CD8-positive, alpha-beta memory T cell (primary cell): ENCODE measurements around the gene SLC7A14. TPM values are rescaled to one million over a fixed set of nuclear protein-coding genes. Genes with fewer than 3 reads are reported as not detected.

Experiments
- CTCF ChIA-PET: fragments of 350-600 bp; sonication (Branson Sonifier 250); formaldehyde crosslinking; loops from one replicate; lab custom pipeline; 2021; ENCODE audit warnings: antibody characterized with exemption; lab: Charles Lee
- POLR2A ChIA-PET: fragments of 350-600 bp; sonication (Branson Sonifier 250); formaldehyde crosslinking; loops from one replicate; lab custom pipeline; 2021; ENCODE audit warnings: antibody characterized with exemption; lab: Charles Lee
- DNase-seq, 5 donors: peaks; one replicate each; pipeline versions ENCODE4 v3.0.0 to v3.0.0-alpha.2; 2020 to 2022; ENCODE audit warnings: mixed read lengths in 1 of 5
- H3K27ac ChIP-seq: one replicate; pipeline ENCODE4 v1.7.0; 2013; ENCODE audit warnings: low read depth, mild to moderate bottlenecking, low read length, moderate library complexity
- H3K27me3 ChIP-seq: 2 replicates; pipeline ENCODE4 v1.7.0; 2013; ENCODE audit warnings: low read length, mild to moderate bottlenecking; ENCODE audit not compliant: insufficient read depth, poor library complexity, severe bottlenecking
- H3K36me3 ChIP-seq: 2 replicates; pipeline ENCODE4 v1.7.0; 2013; ENCODE audit warnings: mild to moderate bottlenecking, low read length, moderate library complexity; ENCODE audit not compliant: insufficient read depth
- H3K4me1 ChIP-seq: 2 replicates; pipeline ENCODE4 v1.7.0; 2013; ENCODE audit warnings: mild to moderate bottlenecking, low read length, moderate library complexity; ENCODE audit not compliant: insufficient read depth
- H3K4me3 ChIP-seq: 2 replicates; pipeline ENCODE4 v1.7.0; 2013; ENCODE audit warnings: mild to moderate bottlenecking, low read length
- H3K9me3 ChIP-seq: 2 replicates; pipeline ENCODE4 v1.7.0; 2013; ENCODE audit warnings: mild to moderate bottlenecking, low read length
- H3K27ac Mint-ChIP-seq, 8 donors: one replicate each; pipeline ENCODE4 v1.8.0; 2020 to 2021; ENCODE audit warnings: mixed read lengths in 8 of 8, mild to moderate bottlenecking in 6 of 8, inconsistent platforms in 3 of 8, moderate library complexity in 3 of 8
- H3K27me3 Mint-ChIP-seq, 2 donors: one replicate each; pipeline ENCODE4 v1.8.0; 2020 to 2021; ENCODE audit warnings: mixed read lengths in 2 of 2, mild to moderate bottlenecking in 1 of 2, moderate library complexity in 1 of 2
- H3K36me3 Mint-ChIP-seq, 3 donors: one replicate each; pipeline ENCODE4 v1.8.0; 2020 to 2021; ENCODE audit warnings: mixed read lengths in 3 of 3, inconsistent platforms in 1 of 3, mild to moderate bottlenecking in 1 of 3
- H3K4me1 Mint-ChIP-seq, 3 donors: one replicate each; pipeline ENCODE4 v1.8.0; 2020 to 2021; ENCODE audit warnings: mixed read lengths in 3 of 3, inconsistent platforms in 1 of 3, mild to moderate bottlenecking in 1 of 3
- H3K4me3 Mint-ChIP-seq, 7 donors: one replicate each; pipeline ENCODE4 v1.8.0; 2020 to 2021; ENCODE audit warnings: mixed read lengths in 7 of 7, mild to moderate bottlenecking in 6 of 7, moderate library complexity in 4 of 7, inconsistent platforms in 2 of 7
- H3K9me3 Mint-ChIP-seq, 5 donors: one replicate each; pipeline ENCODE4 v1.8.0; 2020 to 2022; ENCODE audit warnings: mixed read lengths in 5 of 5, mild to moderate bottlenecking in 3 of 5, moderate library complexity in 2 of 5, inconsistent platforms in 1 of 5
- polyA plus RNA-seq: library from polyadenylated mRNA; unstranded; fragments of 300-500 nt; fragmentation: Illumina TruSeq; gene quantifications from one replicate; pipeline ENCODE4 v1.2.3, GENCODE V29; 2021
- total RNA-seq, 2 experiments: library from RNA; stranded (reverse); gene quantifications; one replicate each; pipeline ENCODE4 v1.2.3, GENCODE V29; 2021

Gene SLC7A14
- total and polyA plus RNA-seq, 3 experiments from 2014 or later = not detected

- H3K4me1 ChIP-seq = no peaks in the 10 kb centered on the region
- H3K36me3 ChIP-seq = no peaks in the 10 kb centered on the region
- POLR2A ChIA-PET = no interaction called here
- no peak for DNase-seq
- Mint-ChIP-seq H3K4me1 (no peaks in the 10 kb centered on the region), H3K27ac (no peak overlapping the region), H3K4me3 (no peak overlapping the region), H3K27me3 (peaks cover 26 to 48% of the 10 kb centered on the region in 2 donors), H3K36me3 (no peaks in the 10 kb centered on the region), H3K9me3 (no peaks in the 10 kb centered on the region)
- H3K27me3 ChIP-seq = no peaks in the 10 kb centered on the region
- H3K9me3 ChIP-seq = no peaks in the 10 kb centered on the region
- CTCF ChIA-PET = no interaction called here
- no peak overlapping the region for H3K27ac ChIP-seq
- no peak overlapping the region for H3K4me3 ChIP-seq
These were observed 105.8 kb downstream of the SLC7A14 start for GRCh38 chr3:170480111-170480510.

DNA sequence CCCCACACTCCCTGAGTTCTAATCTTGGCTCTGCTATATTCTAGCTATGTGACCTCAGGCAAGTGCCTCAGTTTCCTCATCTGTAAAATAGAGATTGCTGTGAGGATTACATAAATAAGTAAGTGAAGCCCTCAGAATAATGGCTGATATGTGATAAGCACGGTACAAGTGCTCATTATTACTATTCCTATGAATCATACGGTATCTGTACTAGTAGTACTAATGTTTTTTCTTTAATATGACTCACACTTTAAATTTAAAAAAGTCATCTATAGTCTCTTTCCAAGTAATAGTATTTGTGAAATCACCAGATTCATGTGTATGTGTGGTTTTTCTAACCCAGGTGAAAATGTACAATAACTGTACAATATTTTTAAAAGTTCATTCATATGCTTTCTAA lies 108.5 kb downstream of the SLC7A14 start:
- no peak overlapping the region for H3K27ac Mint-ChIP-seq
- H3K4me3 Mint-ChIP-seq = no peak overlapping the region
- CTCF ChIA-PET = no interaction called here
- no peaks in the 10 kb centered on the region for H3K27me3 ChIP-seq
- H3K27me3 Mint-ChIP-seq = peaks cover 11 to 44% of the 10 kb centered on the region in 2 donors
- H3K9me3 ChIP-seq = no peaks in the 10 kb centered on the region
- no peaks in the 10 kb centered on the region for H3K4me1 ChIP-seq
- peaks cover 0 to 3% (median 0%) of the 10 kb centered on the region in 3 donors for H3K4me1 Mint-ChIP-seq
- no peaks in the 10 kb centered on the region for H3K36me3 ChIP-seq
- H3K4me3 ChIP-seq = no peak overlapping the region
- H3K9me3 Mint-ChIP-seq = no peaks in the 10 kb centered on the region
- POLR2A ChIA-PET = no interaction called here
- no peaks in the 10 kb centered on the region for H3K36me3 Mint-ChIP-seq
- no peak for DNase-seq
- H3K27ac ChIP-seq = no peak overlapping the region

- no peak overlapping the region for H3K4me3 Mint-ChIP-seq
- Histone ChIP-seq H3K4me3 (no peak overlapping the region), H3K27me3 (no peaks in the 10 kb centered on the region), H3K9me3 (no peaks in the 10 kb centered on the region), H3K36me3 (no peaks in the 10 kb centered on the region), H3K27ac (no peak overlapping the region), H3K4me1 (no peaks in the 10 kb centered on the region)
- H3K36me3 Mint-ChIP-seq = no peaks in the 10 kb centered on the region
- CTCF ChIA-PET = no interaction called here
- no peaks in the 10 kb centered on the region for H3K9me3 Mint-ChIP-seq
- no peak for DNase-seq
- POLR2A ChIA-PET = no interaction called here
- peaks cover 5 to 49% of the 10 kb centered on the region in 2 donors for H3K27me3 Mint-ChIP-seq
- H3K27ac Mint-ChIP-seq = no peak overlapping the region
- peaks cover 0 to 3% (median 0%) of the 10 kb centered on the region in 3 donors for H3K4me1 Mint-ChIP-seq
These were observed 109.6 kb downstream of the SLC7A14 start for GRCh38 chr3:170476291-170476690.

- peaks cover 8 to 55% of the 10 kb centered on the region in 2 donors for H3K27me3 Mint-ChIP-seq
- H3K36me3 Mint-ChIP-seq = no peaks in the 10 kb centered on the region
- no peak overlapping the region for H3K4me3 Mint-ChIP-seq
These were observed 110.7 kb downstream of the SLC7A14 start for GRCh38 chr3:170475092-170475685.

GRCh38 chr3:170473358-170473757 lies 112.5 kb downstream of the SLC7A14 start:
- POLR2A ChIA-PET = no interaction called here
- H3K9me3 Mint-ChIP-seq = no peaks in the 10 kb centered on the region
- H3K27ac Mint-ChIP-seq = no peak overlapping the region
- Histone ChIP-seq H3K27me3 (no peaks in the 10 kb centered on the region), H3K4me1 (no peaks in the 10 kb centered on the region), H3K27ac (no peak overlapping the region), H3K36me3 (no peaks in the 10 kb centered on the region), H3K9me3 (no peaks in the 10 kb centered on the region), H3K4me3 (no peak overlapping the region)
- no peaks in the 10 kb centered on the region for H3K36me3 Mint-ChIP-seq
- H3K4me1 Mint-ChIP-seq = peaks cover 0 to 3% (median 0%) of the 10 kb centered on the region in 3 donors
- CTCF ChIA-PET = no interaction called here
- H3K27me3 Mint-ChIP-seq = peaks cover 10 to 58% of the 10 kb centered on the region in 2 donors
- no peak overlapping the region for H3K4me3 Mint-ChIP-seq
- no peak for DNase-seq

More at GRCh38 chr3:170475092-170475685, 110.7 kb downstream of the SLC7A14 start:
- Mint-ChIP-seq H3K27ac (no peak overlapping the region), H3K9me3 (no peaks in the 10 kb centered on the region), H3K4me1 (peaks cover 0 to 3% (median 0%) of the 10 kb centered on the region in 3 donors)
- POLR2A ChIA-PET = no interaction called here
- CTCF ChIA-PET = no interaction called here
- no peaks in the 10 kb centered on the region for H3K9me3 ChIP-seq
- no peaks in the 10 kb centered on the region for H3K36me3 ChIP-seq
- no peaks in the 10 kb centered on the region for H3K4me1 ChIP-seq
- no peak for DNase-seq
- H3K4me3 ChIP-seq = no peak overlapping the region
- no peaks in the 10 kb centered on the region for H3K27me3 ChIP-seq
- H3K27ac ChIP-seq = no peak overlapping the region

GRCh38 chr3:170471149-170471548 lies 114.7 kb downstream of the SLC7A14 start:
- Mint-ChIP-seq H3K36me3 (no peaks in the 10 kb centered on the region), H3K4me3 (no peak overlapping the region), H3K4me1 (peaks cover 0 to 3% (median 0%) of the 10 kb centered on the region in 3 donors), H3K9me3 (no peaks in the 10 kb centered on the region), H3K27ac (no peak overlapping the region), H3K27me3 (peaks cover 7 to 50% of the 10 kb centered on the region in 2 donors)
- ChIA-PET POLR2A (no interaction called here), CTCF (no interaction called here)
- Histone ChIP-seq H3K36me3 (no peaks in the 10 kb centered on the region), H3K27me3 (no peaks in the 10 kb centered on the region), H3K4me1 (no peaks in the 10 kb centered on the region), H3K4me3 (no peak overlapping the region), H3K27ac (no peak overlapping the region), H3K9me3 (no peaks in the 10 kb centered on the region)
- DNase-seq = no peak

DNA sequence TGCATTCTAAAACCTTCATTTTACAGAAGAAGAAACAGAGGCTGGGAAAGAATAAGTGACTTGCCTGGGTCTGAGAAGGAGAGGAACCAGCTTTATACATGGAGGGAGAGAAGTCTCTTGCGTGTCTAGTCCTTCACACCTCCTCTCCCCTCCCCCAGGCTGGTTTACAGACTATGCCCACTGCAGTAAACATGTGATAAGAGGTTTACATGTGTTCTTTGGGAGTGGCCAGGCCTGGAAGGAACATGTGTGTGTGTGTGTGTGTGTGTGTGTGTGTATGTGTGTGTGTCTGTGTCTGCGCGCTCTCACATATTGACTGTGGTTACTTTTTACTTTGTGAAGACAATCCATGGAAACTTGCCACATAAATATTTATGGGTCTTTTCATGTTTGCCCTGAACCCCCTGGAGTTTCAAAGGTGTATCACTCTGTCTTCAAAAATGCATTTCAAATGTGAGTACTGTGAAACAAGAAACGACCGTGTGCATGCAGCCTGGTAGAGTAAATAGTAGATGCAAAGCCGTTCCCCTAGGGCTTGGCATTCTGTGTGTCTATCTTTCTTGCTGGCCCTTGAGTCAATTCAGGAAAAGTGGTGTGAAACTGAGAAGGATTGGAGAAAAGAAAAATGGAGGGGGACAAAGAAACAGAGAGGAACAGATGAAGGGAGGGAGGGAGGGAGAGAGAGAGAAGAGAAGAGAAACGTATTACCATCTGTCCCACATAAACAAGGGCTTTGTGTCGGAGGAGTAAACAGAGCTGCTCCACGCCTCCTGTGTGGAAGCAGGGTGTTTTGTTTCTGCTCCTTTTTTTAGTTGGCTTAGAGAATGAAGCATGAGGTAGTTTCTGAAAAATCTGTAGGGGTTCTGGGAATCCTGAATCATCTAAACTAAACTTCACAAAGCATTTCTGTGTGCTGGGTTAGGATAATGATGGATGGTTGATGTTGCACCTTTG lies 115.5 kb downstream of the SLC7A14 start:
- ChIA-PET CTCF (no interaction called here), POLR2A (no interaction called here)

More for the DNA sequence above, 115.5 kb downstream of the SLC7A14 start:
- no peak overlapping the region for H3K4me3 Mint-ChIP-seq
- no peaks in the 10 kb centered on the region for H3K27me3 ChIP-seq
- no peaks in the 10 kb centered on the region for H3K36me3 ChIP-seq
- H3K36me3 Mint-ChIP-seq = no peaks in the 10 kb centered on the region
- H3K27me3 Mint-ChIP-seq = peaks cover 7 to 46% of the 10 kb centered on the region in 2 donors
- H3K9me3 Mint-ChIP-seq = no peaks in the 10 kb centered on the region
- no peaks in the 10 kb centered on the region for H3K4me1 ChIP-seq
- H3K27ac ChIP-seq = no peak overlapping the region
- H3K27ac Mint-ChIP-seq = no peak overlapping the region
- no peaks in the 10 kb centered on the region for H3K9me3 ChIP-seq
- no peak for DNase-seq
- H3K4me1 Mint-ChIP-seq = peaks cover 0 to 3% (median 0%) of the 10 kb centered on the region in 3 donors
- H3K4me3 ChIP-seq = no peak overlapping the region
